ENCODE data around the gene GMDS.

DNA sequence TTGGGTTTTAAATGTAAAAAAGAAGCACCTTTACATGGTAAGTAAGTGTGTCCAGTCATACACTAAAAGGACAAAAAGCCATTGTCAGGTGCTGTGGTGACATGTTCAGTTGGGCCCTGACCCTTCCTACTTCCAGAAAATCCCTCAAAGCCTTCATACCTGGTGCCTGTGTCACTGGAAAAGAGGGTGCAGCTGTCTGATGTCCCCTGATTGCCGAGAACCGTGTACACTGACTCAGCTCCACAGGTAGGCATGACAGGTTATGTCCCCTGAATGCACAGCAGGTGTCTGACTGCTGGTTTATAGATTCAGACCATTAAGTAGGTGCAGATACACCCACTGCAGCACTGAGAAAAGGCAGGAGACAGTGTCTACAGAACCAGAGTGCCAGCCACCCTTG is 536.6 kb downstream of the GMDS start:
- TF ChIP-seq CTCF (IDR thresholded peaks at IDR 0.05; ENCODE audit: borderline replicate concordance, extremely low read depth, low read length, poor library complexity, severe bottlenecking) (no peak), EZH2 (IDR thresholded peaks at IDR 0.05; ENCODE audit: borderline replicate concordance, low read depth, low read length, severe bottlenecking) (no peak)

All from DND-41 (cell line).